Pancreas (tissue), 10 donors: ENCODE measurements around the gene POP7. TPM values are rescaled to one million over a fixed set of nuclear protein-coding genes. Genes with fewer than 3 reads are reported as not detected.
A peak's percentile ranks its signal among the peaks of the same experiment; 100 is the strongest.

Source experiments
- ATAC-seq, 4 donors: fragments of 200-7000 bp; cut with Tn5 transposase; one replicate each; pipeline versions ENCODE4 v1.8.0 to v1.9.1; 2020; ENCODE audit warnings: mild to moderate bottlenecking in 4 of 4, moderate library complexity in 4 of 4
- DNase-seq, 6 donors: peaks; one replicate each; pipeline ENCODE4 v3.0.0-alpha.2; 2020
- FAIRE-seq: peaks from 2 replicates; lab custom pipeline; 2012; peaks lifted over from hg19 to GRCh38; lab: Jason Lieb, UNC
- H3K27ac ChIP-seq, 4 donors: fragments of 200-600 bp; sonication (generic); 1 replicate in 3 of 4; 2 replicates in 1 of 4; pipeline versions ENCODE4 v1.5.0 to v1.8.0; 2020
- H3K27me3 ChIP-seq, 4 donors: fragments of 200-600 bp; one replicate each; pipeline ENCODE4 v1.8.0; 2021
- H3K36me3 ChIP-seq, 3 donors: fragments of 200-600 bp; sonication (generic) in 1 of 3; one replicate each; pipeline versions ENCODE4 v1.5.0 to v1.8.0; 2020 to 2021
- H3K4me1 ChIP-seq, 3 donors: fragments of 200-600 bp; one replicate each; pipeline ENCODE4 v1.8.0; 2021
- H3K4me3 ChIP-seq, 4 donors: fragments of 200-600 bp; sonication (generic) in 2 of 4; one replicate each; pipeline versions ENCODE4 v1.5.0 to v1.8.0; 2020 to 2021
- H3K9me3 ChIP-seq, 4 donors: fragments of 200-600 bp; one replicate each; pipeline ENCODE4 v1.8.0; 2021
- CTCF ChIP-seq, 4 donors: fragments of 200-600 bp; sonication (generic) in 3 of 4; IDR thresholded peaks; one replicate each; pipeline versions ENCODE4 v1.5.0 to v1.8.0; 2021; ENCODE audit warnings: antibody characterized with exemption in 4 of 4
- WGBS, 2 donors: extraction: QIAGEN DNeasy Blood & Tissue Kit; methylation state at CpG; one replicate each; pipeline ENCODE4 v1.1.7; 2013; 5-methylcytosine and 5-hydroxymethylcytosine counted together
- intact Hi-C, 3 donors: fragments of 100-400 bp; cut with DNase I; formaldehyde crosslinking; loops; one replicate each; pipeline versions ENCODE4 v1.11.1 to v1.14.2; 2022
- polyA plus RNA-seq, 2 donors: library from polyadenylated mRNA; stranded (reverse); fragments of 200-250 nt; gene quantifications; one replicate each; pipeline ENCODE4 v1.2.3, GENCODE V29; 2013
- total RNA-seq, 6 donors: library from RNA; stranded (reverse); fragmentation: NEBNext Ultra II Directional in 4 of 6; extraction: Animal tissue kit (Norgen Biotek cat#: 25700) in 4 of 6; gene quantifications; one replicate each; pipeline versions ENCODE4 v1.2.1 to v1.2.4, GENCODE V29; 2021 to 2023
- donor health status: healthy with polysubstance abuse.
- donor health status: DM: no; HTN: no; CAD: no; lungs with moderate emphysema.
- donor health status: DM: no; HTN: no; CAD: no.
- donor health status: control.
- donor health status: control.
- donor health status: Bipolar disorder and iron deficiency.
- donor health status: DM: yes; HTN: yes; CAD: no.
- donor health status: DM: no; HTN: no; CAD: no.
- donor health status: DM: no; HTN: no; CAD: no.
- donor health status: DM: yes; HTN: yes; CAD: no.

Gene POP7
- total and polyA plus RNA-seq, 8 donors: 10.5 to 26.1 (median 16.2) TPM

DNA sequence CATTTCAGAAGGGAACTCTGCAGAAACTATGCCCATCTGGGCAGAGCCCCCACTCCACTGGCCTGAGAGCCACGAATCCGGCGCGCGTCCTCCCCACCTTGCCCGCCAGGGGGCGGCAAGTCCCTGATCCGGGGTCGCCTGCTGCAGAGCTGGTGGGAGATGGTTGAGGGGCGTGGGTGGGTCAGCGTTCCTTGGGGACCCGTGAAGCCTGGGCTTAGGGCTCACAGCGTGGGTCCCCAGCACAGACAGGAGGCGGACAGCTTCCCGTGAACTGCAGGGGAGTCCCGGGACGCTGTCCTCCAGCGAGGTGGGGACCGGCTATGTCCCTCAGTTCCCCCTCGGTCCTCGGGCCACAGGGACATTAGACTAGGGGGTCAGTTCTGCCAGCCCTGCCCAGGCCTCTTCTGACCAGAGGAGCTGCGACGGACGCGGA lies 585 bp upstream of the POP7 start:
- TF ChIP-seq CTCF (IDR thresholded peaks at IDR 0.05): peak; percentile 78 to 92 (median 90)
- peak; percentile 73 to 96 (median 86) for DNase-seq
- WGBS, 2 donors: 0% methylated on average over 25 of the region's 25 CpGs
- peak overlapping the region; percentile 58 to 87 (median 84) for H3K27ac ChIP-seq
- H3K4me1 ChIP-seq: peaks cover 0 to 11% (median 6%) of the 10 kb centered on the region in 3 donors
- H3K4me3 ChIP-seq: peak overlapping the region; percentile 71 to 85 (median 78)
- no peak for FAIRE-seq
- H3K27me3 ChIP-seq: no peaks in the 10 kb centered on the region
- peak; percentile 74 to 86 (median 80) for ATAC-seq
- no peaks in the 10 kb centered on the region for H3K9me3 ChIP-seq
- H3K36me3 ChIP-seq: no peaks in the 10 kb centered on the region
- intact Hi-C loops: loop anchor here in 1 of 3 donors (10.0 kb wide), 1 partner anchor 149 kb away; the partner anchor contains the start of gene SLC12A9

GRCh38 chr7:100706672-100707311 lies 871 bp downstream of the POP7 start:
- intact Hi-C loops: loop anchor here in 1 of 3 donors (10.0 kb wide), 1 partner anchor 148 kb away; the partner anchor contains the start of gene SLC12A9
- Histone ChIP-seq H3K4me3 (peak overlapping the region; percentile 71 to 85 (median 78)), H3K27me3 (no peaks in the 10 kb centered on the region), H3K4me1 (peaks cover 0 to 11% (median 6%) of the 10 kb centered on the region in 3 donors), H3K9me3 (no peaks in the 10 kb centered on the region), H3K36me3 (no peaks in the 10 kb centered on the region), H3K27ac (peak overlapping the region in 3 of 4 donors; percentile 83 to 87 (median 85))
- peak in 3 of 6 donors; percentile 52 to 88 (median 70) for DNase-seq
- no peak for ATAC-seq
- no peak for FAIRE-seq
- no peak for TF ChIP-seq CTCF (IDR thresholded peaks at IDR 0.05)
- 14% methylated on average over 34 of the region's 34 CpGs for WGBS, 2 donors

GRCh38 chr7:100708395-100708794 lies 2.5 kb downstream of the POP7 start:
- intact Hi-C loops: loop anchor here in 1 of 3 donors (10.0 kb wide), 1 partner anchor 146 kb away; the partner anchor contains the start of gene SLC12A9
- DNase-seq (no peak), ATAC-seq (no peak), FAIRE-seq (no peak)
- Histone ChIP-seq H3K36me3 (no peaks in the 10 kb centered on the region), H3K4me3 (no peak overlapping the region), H3K9me3 (no peaks in the 10 kb centered on the region), H3K4me1 (peaks cover 0 to 11% (median 6%) of the 10 kb centered on the region in 3 donors), H3K27ac (no peak overlapping the region), H3K27me3 (no peaks in the 10 kb centered on the region)
- 82 to 85% methylated on average over 6 of the region's 6 CpGs for WGBS, 2 donors
- no peak for TF ChIP-seq CTCF (IDR thresholded peaks at IDR 0.05)

DNA sequence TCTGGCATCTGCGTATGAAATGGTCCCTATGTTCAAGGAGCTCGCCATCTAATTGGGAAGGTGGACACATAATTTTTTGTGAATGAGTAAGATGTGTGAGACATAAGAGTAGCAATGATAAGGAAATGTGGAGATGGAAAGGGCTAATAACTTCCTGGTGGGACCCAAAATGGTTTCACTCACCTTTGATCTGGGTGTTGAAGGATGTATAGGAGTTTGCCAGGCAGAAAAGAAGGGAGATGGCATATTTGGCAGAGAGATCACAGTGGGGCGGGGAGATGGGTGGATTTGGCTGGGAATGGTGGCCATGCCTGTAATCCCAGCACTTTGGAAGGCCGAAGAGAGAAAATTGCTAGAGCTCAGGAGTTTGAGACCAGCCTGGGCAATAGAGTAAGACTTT lies 4.5 kb downstream of the POP7 start:
- WGBS, 2 donors: 69 to 74% methylated on average over 4 of the region's 4 CpGs
- no peaks in the 10 kb centered on the region for H3K9me3 ChIP-seq
- H3K27me3 ChIP-seq: no peaks in the 10 kb centered on the region
- DNase-seq: no peak
- H3K4me3 ChIP-seq: no peak overlapping the region
- no peak for TF ChIP-seq CTCF (IDR thresholded peaks at IDR 0.05)
- no peaks in the 10 kb centered on the region for H3K36me3 ChIP-seq
- no peak overlapping the region for H3K27ac ChIP-seq
- peaks cover 0 to 8% (median 6%) of the 10 kb centered on the region in 3 donors for H3K4me1 ChIP-seq
- no peak for FAIRE-seq
- ATAC-seq: no peak
- intact Hi-C loops: no loop called here

DNA sequence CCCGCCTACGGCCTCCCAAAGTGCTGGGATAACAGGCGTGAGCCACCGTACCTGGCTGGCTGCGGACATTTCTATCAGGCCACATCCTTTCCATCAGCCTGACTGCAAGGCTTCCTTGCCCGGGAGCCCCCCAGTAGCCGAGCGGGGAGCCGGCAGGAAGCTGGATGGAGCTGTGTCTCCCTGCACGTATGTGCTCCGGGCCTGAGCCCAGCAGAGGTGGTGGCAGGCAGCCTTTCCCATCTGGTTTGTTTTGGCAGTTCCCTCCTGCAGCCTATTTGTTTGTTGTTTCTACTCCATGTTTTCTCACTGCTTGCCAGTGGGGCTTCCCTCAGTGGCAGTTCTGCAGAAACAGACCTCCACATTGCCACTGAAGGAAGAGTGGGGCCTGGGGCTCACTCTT lies 5.4 kb downstream of the POP7 start:
- no peaks in the 10 kb centered on the region for H3K36me3 ChIP-seq
- H3K27me3 ChIP-seq: no peaks in the 10 kb centered on the region
- no peak overlapping the region for H3K4me3 ChIP-seq
- ATAC-seq: no peak
- intact Hi-C loops: no loop called here
- DNase-seq: no peak
- 81 to 87% methylated on average over 11 of the region's 11 CpGs for WGBS, 2 donors
- H3K27ac ChIP-seq: no peak overlapping the region
- no peak for TF ChIP-seq CTCF (IDR thresholded peaks at IDR 0.05)
- no peak for FAIRE-seq
- no peaks in the 10 kb centered on the region for H3K9me3 ChIP-seq
- peaks cover 0 to 8% (median 6%) of the 10 kb centered on the region in 3 donors for H3K4me1 ChIP-seq
